GM18861 (cell line): ENCODE data around the gene SUOX.
"Not testable (repeated sequence)": the region's sequence is repeated elsewhere in the genome, so short reads cannot be mapped to it uniquely, and the experiment has no call there.

ENCODE experiments used
- ATAC-seq: cut with Tn5 transposase; IDR thresholded peaks from one replicate; pipeline ENCODE4 v1.9.1; 2021; ENCODE audit not compliant: unreplicated experiment

The SUOX gene

GRCh38 chr12:55982319-55982936, 14.6 kb upstream of the SUOX start:
- ATAC-seq, result peak; percentile 87

- ATAC-seq, result no peak
Measured at GRCh38 chr12:55983232-55983842, 13.7 kb upstream of the SUOX start.

GRCh38 chr12:55984861-55985260, 12.2 kb upstream of the SUOX start:
- ATAC-seq, result no peak

- ATAC-seq, result no peak
Measured at GRCh38 chr12:55985341-55985740, 11.7 kb upstream of the SUOX start.

- not testable (repeated sequence) for ATAC-seq
Measured at GRCh38 chr12:55985976-55986375, 11.1 kb upstream of the SUOX start.

- no peak for ATAC-seq
Measured at GRCh38 chr12:55991110-55991509, 6.0 kb upstream of the SUOX start.

GRCh38 chr12:55993230-55993853, 3.7 kb upstream of the SUOX start:
- ATAC-seq, result no peak

- no peak for ATAC-seq
Measured at GRCh38 chr12:55995366-55995765, 1.7 kb upstream of the SUOX start.

GRCh38 chr12:55996201-55996714, 818 bp upstream of the SUOX start:
- ATAC-seq, result no peak

GRCh38 chr12:55997535-55997859, 421 bp downstream of the SUOX start:
- no peak for ATAC-seq

GRCh38 chr12:55999522-55999921, 2.4 kb downstream of the SUOX start:
- ATAC-seq, result not testable (repeated sequence)

- ATAC-seq, result not testable (repeated sequence)
Measured at GRCh38 chr12:55999999-56000540, 3.0 kb downstream of the SUOX start.

- ATAC-seq, result no peak
Measured at GRCh38 chr12:56001487-56002100, 4.5 kb downstream of the SUOX start.

- ATAC-seq, result not testable (repeated sequence)
Measured at GRCh38 chr12:56003376-56003775, 6.3 kb downstream of the SUOX start.

- no peak for ATAC-seq
Measured at GRCh38 chr12:56004211-56004610, 7.1 kb downstream of the SUOX start.

- ATAC-seq, result peak; percentile 13
Measured at GRCh38 chr12:56007564-56008559, 10.8 kb downstream of the SUOX start.

- ATAC-seq, result no peak
Measured at GRCh38 chr12:56010111-56010570, 13.1 kb downstream of the SUOX start.

GRCh38 chr12:56011509-56012090, 14.5 kb downstream of the SUOX start:
- ATAC-seq, result no peak

- no peak for ATAC-seq
Measured at GRCh38 chr12:56013482-56013881, 16.4 kb downstream of the SUOX start.

GRCh38 chr12:56014205-56014604, 17.1 kb downstream of the SUOX start:
- no peak for ATAC-seq
